Keratinocyte (primary cell): ENCODE data around the gene C19orf85.

ENCODE experiments used
- EZH2 ChIP-seq: IDR thresholded peaks from one replicate; pipeline ENCODE4 v1.6.1; 2012; ENCODE audit warnings: inconsistent platforms, mild to moderate bottlenecking, low read length, moderate library complexity
- TF ChIP-seq, protein P1 (sequence below), 3 experiments: IDR thresholded peaks in 1 of 3; conservative IDR thresholded peaks in 1 of 3; optimal IDR thresholded peaks in 1 of 3; 2 replicates in 2 of 3; 3 replicates in 1 of 3; pipeline versions ENCODE3 to v1.5.1; 2011; ENCODE audit warnings: low read length in 3 of 3, mild to moderate bottlenecking in 3 of 3, moderate library complexity in 2 of 3, control low read depth in 1 of 3, inconsistent platforms in 1 of 3; ENCODE audit not compliant: insufficient read depth in 2 of 3; ENCODE audit errors: extremely low read depth in 1 of 3

DNA sequence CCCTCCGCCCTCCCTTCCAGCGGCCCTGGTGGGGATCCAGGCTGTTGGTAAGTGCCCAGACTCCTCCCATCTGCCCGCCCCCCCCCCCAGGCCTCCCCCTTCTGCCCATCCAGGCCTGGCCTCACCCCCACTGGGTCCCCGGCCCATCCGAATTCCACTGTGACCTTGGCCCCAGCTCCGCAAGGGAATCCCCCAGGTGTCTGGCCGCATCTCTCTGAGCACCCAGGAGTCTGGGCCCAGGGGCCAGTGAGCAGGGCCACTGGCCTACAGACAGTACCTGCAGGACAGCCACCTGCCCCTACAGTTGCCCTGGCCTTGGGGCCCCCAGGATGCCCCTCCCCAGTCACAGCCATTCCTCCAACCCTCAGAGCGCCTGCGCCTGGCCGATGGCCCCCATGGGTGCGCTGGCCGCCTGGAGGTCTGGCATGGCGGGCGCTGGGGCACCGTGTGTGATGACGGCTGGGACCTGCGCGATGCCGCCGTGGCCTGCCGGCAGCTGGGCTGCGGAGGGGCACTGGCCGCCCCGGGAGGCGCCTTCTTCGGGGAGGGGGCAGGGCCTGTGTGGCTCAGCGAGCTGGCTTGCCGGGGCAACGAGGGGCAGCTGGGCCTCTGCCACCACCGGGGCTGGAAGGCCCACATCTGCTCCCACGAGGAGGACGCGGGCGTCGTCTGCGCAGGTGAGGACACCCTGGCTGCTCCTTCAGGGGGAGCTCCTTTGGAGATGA lies 24.6 kb upstream of the C19orf85 start:
- no peak for TF ChIP-seq EZH2
- TF ChIP-seq, protein P1, sequence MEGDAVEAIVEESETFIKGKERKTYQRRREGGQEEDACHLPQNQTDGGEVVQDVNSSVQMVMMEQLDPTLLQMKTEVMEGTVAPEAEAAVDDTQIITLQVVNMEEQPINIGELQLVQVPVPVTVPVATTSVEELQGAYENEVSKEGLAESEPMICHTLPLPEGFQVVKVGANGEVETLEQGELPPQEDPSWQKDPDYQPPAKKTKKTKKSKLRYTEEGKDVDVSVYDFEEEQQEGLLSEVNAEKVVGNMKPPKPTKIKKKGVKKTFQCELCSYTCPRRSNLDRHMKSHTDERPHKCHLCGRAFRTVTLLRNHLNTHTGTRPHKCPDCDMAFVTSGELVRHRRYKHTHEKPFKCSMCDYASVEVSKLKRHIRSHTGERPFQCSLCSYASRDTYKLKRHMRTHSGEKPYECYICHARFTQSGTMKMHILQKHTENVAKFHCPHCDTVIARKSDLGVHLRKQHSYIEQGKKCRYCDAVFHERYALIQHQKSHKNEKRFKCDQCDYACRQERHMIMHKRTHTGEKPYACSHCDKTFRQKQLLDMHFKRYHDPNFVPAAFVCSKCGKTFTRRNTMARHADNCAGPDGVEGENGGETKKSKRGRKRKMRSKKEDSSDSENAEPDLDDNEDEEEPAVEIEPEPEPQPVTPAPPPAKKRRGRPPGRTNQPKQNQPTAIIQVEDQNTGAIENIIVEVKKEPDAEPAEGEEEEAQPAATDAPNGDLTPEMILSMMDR (optimal IDR thresholded peaks at IDR 0.05 in 1 of 3, IDR thresholded peaks at IDR 0.05 in 1 of 3, conservative IDR thresholded peaks at IDR 0.05 in 1 of 3; ENCODE audit: extremely low read depth in 1 of 3, insufficient read depth in 2 of 3, low read length in 3 of 3) = no peak
